ENCODE data around the gene RSPH6A.
"Not testable (repeated sequence)": the region's sequence is repeated elsewhere in the genome, so short reads cannot be mapped to it uniquely, and the experiment has no call there.

Gene RSPH6A

GRCh38 chr19:45764475-45764874 is 50.6 kb downstream of the RSPH6A start:
- no peak for DNase-seq

DNA sequence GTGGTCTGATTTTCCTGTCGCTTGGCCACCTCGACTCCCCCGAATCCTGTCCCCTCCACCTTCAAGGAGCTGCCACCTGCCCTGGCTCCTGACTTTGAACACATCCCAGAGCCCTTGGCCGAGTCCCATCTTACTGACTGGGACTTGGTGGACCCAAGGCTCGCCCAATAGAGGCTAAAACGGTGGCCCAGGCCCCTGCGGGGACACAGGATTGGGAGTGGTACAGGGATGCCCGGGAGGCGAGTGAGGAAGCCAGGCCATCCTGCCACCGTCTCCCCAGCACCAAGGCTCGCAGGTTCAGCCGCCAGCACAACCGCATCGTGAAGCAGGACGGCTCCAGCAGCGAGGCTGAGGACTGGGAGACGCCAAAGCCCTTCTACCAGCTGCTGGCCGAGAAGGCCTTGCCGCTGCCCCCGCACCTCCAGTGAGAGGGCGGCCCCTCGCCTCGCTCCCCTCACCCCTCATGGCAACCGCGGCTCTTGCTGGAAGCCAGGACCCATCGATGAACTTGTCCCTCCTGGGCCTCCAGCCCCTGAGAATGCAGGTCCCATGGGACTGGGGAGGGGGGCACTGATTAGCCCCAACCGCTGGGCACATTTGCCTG is 51.3 kb downstream of the RSPH6A start:
- DNase-seq, result no peak

DNA sequence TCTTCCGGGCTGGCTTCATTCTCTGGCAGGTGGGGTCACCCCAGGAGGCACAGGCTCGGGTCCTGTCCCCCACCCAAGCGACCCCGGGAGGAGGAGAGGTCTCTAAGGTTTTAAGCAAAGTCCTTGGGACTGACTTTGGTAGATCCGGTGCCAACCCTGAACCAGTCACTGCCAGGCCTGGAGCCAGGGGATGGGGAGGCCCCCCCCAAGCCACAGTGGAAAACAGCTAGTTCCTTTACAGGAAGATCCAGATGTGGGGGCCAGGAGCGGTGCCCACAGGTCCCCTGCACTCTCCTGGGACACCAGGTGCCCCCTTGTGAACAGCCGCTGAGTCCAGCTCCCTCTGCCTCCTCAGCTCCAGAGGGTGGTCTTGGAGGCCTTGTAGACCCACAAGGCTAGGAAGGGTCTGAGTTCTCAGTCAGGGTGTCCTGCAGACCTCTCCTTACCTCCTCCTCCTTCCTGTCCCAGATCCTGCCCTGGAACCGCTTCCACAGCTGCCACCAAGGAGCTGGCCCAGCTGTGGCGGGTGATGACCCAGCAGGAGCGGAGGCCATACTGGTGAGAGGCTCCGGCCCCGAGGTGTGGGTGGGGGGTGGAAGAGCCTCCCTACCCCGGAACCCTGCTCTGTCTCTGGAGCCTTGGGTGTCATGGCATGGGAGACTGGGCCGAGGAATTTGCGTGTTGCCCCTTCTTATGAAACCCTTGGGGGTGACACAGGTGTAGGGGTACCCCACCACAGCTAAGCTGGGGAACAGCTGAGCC is 52.1 kb downstream of the RSPH6A start:
- DNase-seq, result no peak

DNA sequence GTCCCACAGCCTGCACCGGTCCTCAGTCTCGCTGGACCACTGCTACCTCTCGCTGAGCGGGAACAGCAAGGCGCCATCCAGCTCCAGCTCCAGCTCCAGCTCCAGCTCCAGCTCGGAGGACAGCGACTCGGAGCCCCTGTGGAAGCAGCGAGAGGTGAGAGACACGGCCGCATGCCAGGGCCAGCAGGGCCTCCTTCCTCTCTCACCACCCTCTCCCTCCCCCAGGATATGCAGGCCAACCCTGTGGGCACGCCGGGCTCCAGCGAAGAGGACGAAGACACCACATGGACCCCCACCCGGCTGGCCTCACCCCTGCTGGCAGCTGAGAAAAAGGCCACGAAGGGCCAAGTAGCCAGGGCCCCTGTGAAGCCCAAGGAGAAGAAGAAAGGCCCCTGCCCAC is 53.4 kb downstream of the RSPH6A start:
- no peak for DNase-seq

DNA sequence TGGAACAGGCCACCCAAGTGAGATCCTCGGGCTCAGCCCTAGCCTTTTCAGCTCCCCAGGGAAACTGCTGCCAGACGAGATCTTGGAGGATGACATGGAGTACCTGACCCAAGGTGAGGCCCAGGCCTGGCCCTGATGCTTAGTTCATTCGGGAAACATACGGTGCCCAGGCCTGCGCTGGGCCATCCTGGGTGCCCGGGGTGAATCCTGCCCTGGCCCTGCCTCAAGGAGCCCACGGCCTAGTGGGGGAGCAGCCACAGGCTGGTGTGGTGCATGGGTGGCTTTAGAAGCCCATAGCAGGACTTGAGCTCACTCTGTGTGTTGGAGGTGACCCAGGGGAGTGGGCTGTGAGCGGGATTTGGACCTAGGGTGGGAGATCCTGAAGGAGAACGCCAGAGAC is 56.2 kb downstream of the RSPH6A start:
- DNase-seq, result no peak

GRCh38 chr19:45757695-45758094 is 57.4 kb downstream of the RSPH6A start:
- DNase-seq, result no peak

DNA sequence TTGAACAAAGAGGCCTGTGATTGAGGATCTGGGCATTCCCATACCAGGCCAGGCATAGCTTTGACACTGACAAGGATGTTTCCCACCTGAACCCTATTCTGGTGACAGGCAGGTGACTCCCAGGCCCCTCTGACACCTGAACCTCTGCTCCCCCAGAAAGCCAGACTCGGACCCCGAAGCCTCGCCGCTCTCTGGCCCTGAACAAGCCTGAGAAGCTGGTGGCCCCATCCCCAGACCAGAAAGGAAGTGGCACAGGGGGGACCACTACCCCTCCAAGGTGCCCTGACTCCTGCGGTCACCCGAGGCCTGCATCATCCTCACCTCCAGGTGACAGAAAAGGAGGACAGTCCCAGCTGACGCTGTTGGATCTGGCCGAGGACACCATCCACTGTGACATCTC is 60.8 kb downstream of the RSPH6A start:
- DNase-seq, result no peak

- no peak for DNase-seq
Observed at GRCh38 chr19:45753548-45753947, 61.6 kb downstream of the RSPH6A start.

- DNase-seq, result no peak
Observed at GRCh38 chr19:45752639-45753038, 62.5 kb downstream of the RSPH6A start.

- DNase-seq, result not testable (repeated sequence)
Observed at GRCh38 chr19:45751483-45751882, 63.6 kb downstream of the RSPH6A start.

- DNase-seq, result no peak
Observed at GRCh38 chr19:45747513-45747912, 67.6 kb downstream of the RSPH6A start.

- DNase-seq, result no peak
Observed at GRCh38 chr19:45746866-45747265, 68.2 kb downstream of the RSPH6A start.

All from stimulated activated CD4-positive, alpha-beta T cell treated with anti-CD3 and anti-CD28 coated beads, Interleukin-4, amount 100 ng/mL, for 1 hour (primary cell).